GM19397 (cell line): Measurements from ENCODE around the gene LIN7A.
"Not testable (repeated sequence)": the region's sequence is repeated elsewhere in the genome, so short reads cannot be mapped to it uniquely, and the experiment has no call there.

Experiments
- ATAC-seq: cut with Tn5 transposase; IDR thresholded peaks from one replicate; pipeline ENCODE4 v1.9.1; 2021; ENCODE audit warnings: mild to moderate bottlenecking, moderate library complexity; ENCODE audit not compliant: unreplicated experiment

LIN7A gene

GRCh38 chr12:80813820-80814219 lies 123.9 kb downstream of the LIN7A start:
- ATAC-seq, result no peak

- ATAC-seq, result no peak
These were observed 125.6 kb downstream of the LIN7A start for GRCh38 chr12:80811957-80812708.

- ATAC-seq, result no peak
These were observed 126.9 kb downstream of the LIN7A start for GRCh38 chr12:80810874-80811273.

- peak; percentile 70 for ATAC-seq
These were observed 130.0 kb downstream of the LIN7A start for GRCh38 chr12:80807640-80808288.

- no peak for ATAC-seq
These were observed 132.6 kb downstream of the LIN7A start for GRCh38 chr12:80805106-80805505.

GRCh38 chr12:80802652-80803400 lies 134.9 kb downstream of the LIN7A start:
- ATAC-seq, result peak; percentile 73

GRCh38 chr12:80798281-80798680 lies 139.5 kb downstream of the LIN7A start:
- ATAC-seq, result no peak

GRCh38 chr12:80794551-80794950 lies 143.2 kb downstream of the LIN7A start:
- no peak for ATAC-seq

GRCh38 chr12:80792861-80793260 lies 144.9 kb downstream of the LIN7A start:
- ATAC-seq, result no peak

GRCh38 chr12:80791863-80792262 lies 145.9 kb downstream of the LIN7A start:
- ATAC-seq, result no peak

GRCh38 chr12:80788407-80788806 lies 149.3 kb downstream of the LIN7A start:
- not testable (repeated sequence) for ATAC-seq

GRCh38 chr12:80782963-80783470 lies 154.7 kb downstream of the LIN7A start:
- not testable (repeated sequence) for ATAC-seq

GRCh38 chr12:80781313-80781712 lies 156.4 kb downstream of the LIN7A start:
- ATAC-seq, result no peak

GRCh38 chr12:80780746-80781145 lies 157.0 kb downstream of the LIN7A start:
- no peak for ATAC-seq

GRCh38 chr12:80778005-80778541 lies 159.7 kb downstream of the LIN7A start:
- peak; percentile 97 for ATAC-seq

GRCh38 chr12:80777587-80777986 lies 160.1 kb downstream of the LIN7A start:
- ATAC-seq, result no peak

GRCh38 chr12:80776706-80777105 lies 161.0 kb downstream of the LIN7A start:
- no peak for ATAC-seq

- ATAC-seq, result no peak
These were observed 166.8 kb downstream of the LIN7A start for GRCh38 chr12:80770958-80771357.

- ATAC-seq, result no peak
These were observed 168.1 kb downstream of the LIN7A start for GRCh38 chr12:80769553-80770140.

GRCh38 chr12:80766897-80767296 lies 170.8 kb downstream of the LIN7A start:
- ATAC-seq, result peak; percentile 98

- ATAC-seq, result no peak
These were observed 171.5 kb downstream of the LIN7A start for GRCh38 chr12:80766210-80766609.
